Adrenal gland (tissue), 12 donors: Measurements from ENCODE around the gene CBX4. TPM values are rescaled to one million over a fixed set of nuclear protein-coding genes. Genes with fewer than 3 reads are reported as not detected.

Experiments
- DNase-seq, 7 donors: peaks; one replicate each; pipeline ENCODE4 v3.0.0-alpha.2; 2019 to 2020
- H3K27ac ChIP-seq, 5 donors: fragments of 200-600 bp; sonication (generic) in 4 of 5; 1 replicate in 3 of 5; 2 replicates in 2 of 5; pipeline versions ENCODE4 v1.5.1 to v1.8.0; 2016 to 2020; ENCODE audit warnings: mild to moderate bottlenecking in 1 of 5
- H3K27me3 ChIP-seq: fragments of 200-600 bp; 2 replicates; pipeline ENCODE4 v1.8.0; 2021
- H3K36me3 ChIP-seq, 2 donors: fragments of 200-600 bp; replicated peaks in 1 of 2; 1 replicate in 1 of 2; 2 replicates in 1 of 2; pipeline versions ENCODE4 v1.5.1 to v1.8.0; 2018 to 2022
- H3K4me1 ChIP-seq, 2 donors: fragments of 200-600 bp; replicated peaks in 1 of 2; 1 replicate in 1 of 2; 2 replicates in 1 of 2; pipeline versions ENCODE4 v1.5.1 to v1.8.0; 2018 to 2021
- H3K4me3 ChIP-seq, 4 donors: fragments of 200-600 bp; sonication (generic) in 3 of 4; one replicate each; pipeline ENCODE4 v1.5.1; 2016 to 2018
- H3K9me3 ChIP-seq, 3 donors: fragments of 200-600 bp; sonication (generic) in 1 of 3; replicated peaks in 1 of 3; 1 replicate in 2 of 3; 2 replicates in 1 of 3; pipeline versions ENCODE4 v1.5.1 to v1.8.0; 2016 to 2021
- CTCF ChIP-seq, 6 experiments: fragments of 450-650 bp in 4 of 6; fragments of 200-600 bp in 2 of 6; sonication (generic) in 1 of 6; IDR thresholded peaks; 1 replicate in 5 of 6; 2 replicates in 1 of 6; pipeline versions ENCODE4 v1.5.1 to v1.8.0; 2016 to 2021; ENCODE audit warnings: antibody characterized with exemption in 6 of 6, mild to moderate bottlenecking in 2 of 6, moderate library complexity in 1 of 6
- POLR2A ChIP-seq, 2 donors: fragments of 450-650 bp; IDR thresholded peaks; one replicate each; pipeline ENCODE4 v1.6.1; 2017; ENCODE audit warnings: antibody characterized with exemption in 2 of 2, mild to moderate bottlenecking in 2 of 2, moderate library complexity in 1 of 2
- WGBS, 4 donors: extraction: QIAGEN DNeasy Blood & Tissue Kit in 2 of 4; methylation state at CpG; one replicate each; pipeline versions ENCODE4 v1.1.5 to v1.1.7; 2013 to 2017; 5-methylcytosine and 5-hydroxymethylcytosine counted together
- intact Hi-C, 2 donors: fragments of 100-400 bp; cut with DNase I; formaldehyde crosslinking; loops; one replicate each; pipeline versions ENCODE4 v1.14.1 to v1.15.0; 2022 to 2023
- polyA plus RNA-seq, 3 donors: library from polyadenylated mRNA; stranded (reverse); fragments of 200-250 nt in 2 of 3; fragments of 350-450 nt in 1 of 3; fragmentation: Illumina TruSeq in 1 of 3; extraction: RNeasy Lipid Tissue Mini Kit (QIAGEN cat#74804) in 1 of 3; gene quantifications; one replicate each; pipeline ENCODE4 v1.2.3, GENCODE V29; 2013 to 2014
- total RNA-seq, 9 donors: library from RNA; depleted of rRNA in 4 of 9; stranded (reverse); fragments of >200 nt in 4 of 9; fragments of 120-200 nt in 1 of 9; fragmentation: NEBNext Ultra II Directional in 1 of 9; extraction: Animal tissue kit (Norgen Biotek cat#: 25700) in 1 of 9; gene quantifications; one replicate each; pipeline versions ENCODE4 v1.1.0 to v1.2.4, GENCODE V29; 2013 to 2023
- donor health status: healthy with polysubstance abuse.
- donor health status: Bipolar disorder and iron deficiency.
- donor health status: DM: yes; HTN: yes; CAD: no.
- donor health status: DM: no; HTN: no; CAD: no.
- donor health status: DM: no; HTN: no; CAD: no.
- donor health status: DM: yes; HTN: yes; CAD: no.

Gene CBX4
- total and polyA plus RNA-seq, 12 donors, result 5.4 to 39.3 (median 17.0) TPM

DNA sequence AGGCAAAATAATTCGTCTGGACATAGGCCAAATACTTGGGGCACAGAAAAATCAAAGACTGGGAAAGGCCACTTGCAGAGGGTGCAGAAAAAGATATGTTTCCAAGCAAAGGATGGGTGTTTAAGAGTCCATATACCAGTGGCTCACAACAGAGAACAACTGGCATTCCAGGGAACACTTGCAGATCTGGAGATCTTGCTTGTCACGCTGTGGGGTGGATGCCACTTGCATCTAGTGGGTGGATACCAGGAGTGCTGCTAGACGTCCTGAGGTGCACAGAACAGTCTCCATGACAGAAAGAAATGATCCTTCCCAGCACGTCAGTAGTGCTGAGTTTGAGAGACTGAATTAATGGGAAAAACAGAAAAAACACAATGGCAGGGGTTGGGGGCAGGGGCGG lies 50.8 kb downstream of the CBX4 start:
- no peak for DNase-seq
- H3K4me1 ChIP-seq, result peaks cover 0 to 7% of the 10 kb centered on the region in 2 donors
- H3K9me3 ChIP-seq, result no peaks in the 10 kb centered on the region
- no peaks in the 10 kb centered on the region for H3K36me3 ChIP-seq
- WGBS, 4 donors, result 58 to 66% (median 64%) methylated on average over 5 of the region's 5 CpGs
- H3K4me3 ChIP-seq, result no peak overlapping the region
- H3K27ac ChIP-seq, result no peak overlapping the region
- no peak for TF ChIP-seq CTCF (IDR thresholded peaks at IDR 0.05)
- no peak for TF ChIP-seq POLR2A (IDR thresholded peaks at IDR 0.05)
- peaks cover 80% of the 10 kb centered on the region for H3K27me3 ChIP-seq
- intact Hi-C loops, result no loop called here

- intact Hi-C loops, result no loop called here
- no peaks in the 10 kb centered on the region for H3K36me3 ChIP-seq
Observed at GRCh38 chr17:79786930-79787643, 52.2 kb downstream of the CBX4 start.

DNA sequence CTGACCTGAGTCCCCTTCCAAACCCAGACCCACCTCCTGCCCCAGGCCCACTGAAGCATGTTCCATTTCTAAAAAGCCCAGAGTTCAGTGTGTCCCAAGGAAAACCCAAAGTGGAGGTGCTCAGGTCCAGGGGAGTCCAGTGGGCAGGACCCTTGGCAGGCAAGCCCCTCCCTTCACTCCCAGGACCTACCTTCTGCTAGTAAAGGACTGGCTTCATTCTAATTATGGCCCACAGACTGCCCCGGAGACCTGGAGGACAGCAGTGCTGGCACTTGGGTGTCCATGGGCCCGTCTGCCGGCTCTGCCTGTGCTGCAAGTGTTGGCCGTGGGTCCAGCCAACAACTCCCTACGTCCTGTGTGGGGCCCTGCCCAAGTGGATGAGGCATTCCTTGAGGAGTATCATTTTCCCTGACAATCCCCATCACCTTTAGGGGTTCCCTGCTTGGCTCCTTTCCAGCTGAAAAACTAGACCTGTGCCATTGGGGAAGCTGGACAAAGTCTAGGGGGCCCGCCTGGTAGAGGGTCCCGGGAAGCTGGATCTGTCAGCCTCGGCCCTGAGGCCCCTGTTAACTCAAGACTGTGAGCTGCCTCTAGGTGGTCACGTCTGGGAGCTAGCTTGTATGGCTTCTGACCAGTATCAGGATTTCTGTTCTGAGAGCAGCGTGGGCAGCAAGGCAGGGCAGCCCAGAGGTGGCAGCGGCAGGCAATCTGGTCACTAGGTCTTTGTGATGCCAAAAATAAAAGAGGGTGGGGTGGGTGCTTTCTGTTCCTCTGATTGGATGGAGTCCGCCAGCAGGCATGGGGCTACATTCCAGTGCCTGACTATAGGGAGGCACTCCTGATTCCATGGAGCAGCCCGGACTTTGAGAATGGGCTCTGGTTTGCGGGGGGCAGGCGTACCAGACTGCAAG lies 53.1 kb downstream of the CBX4 start:
- no peak overlapping the region for H3K4me3 ChIP-seq
- TF ChIP-seq CTCF (IDR thresholded peaks at IDR 0.05) (no peak), POLR2A (IDR thresholded peaks at IDR 0.05) (no peak)
- no peak for DNase-seq
- no peaks in the 10 kb centered on the region for H3K36me3 ChIP-seq
- no peaks in the 10 kb centered on the region for H3K9me3 ChIP-seq
- H3K27me3 ChIP-seq, result peaks cover 57% of the 10 kb centered on the region
- H3K27ac ChIP-seq, result no peak overlapping the region
- WGBS, 4 donors, result 83 to 92% (median 84%) methylated on average over 8 to 15 of the region's 15 CpGs
- intact Hi-C loops, result no loop called here
- peaks cover 0 to 7% of the 10 kb centered on the region in 2 donors for H3K4me1 ChIP-seq

More at GRCh38 chr17:79786930-79787643, 52.2 kb downstream of the CBX4 start:
- Histone ChIP-seq H3K27me3 (peaks cover 67% of the 10 kb centered on the region), H3K9me3 (no peaks in the 10 kb centered on the region), H3K4me3 (no peak overlapping the region), H3K27ac (no peak overlapping the region), H3K4me1 (peaks cover 0 to 7% of the 10 kb centered on the region in 2 donors)
- TF ChIP-seq CTCF (IDR thresholded peaks at IDR 0.05), result no peak
- TF ChIP-seq POLR2A (IDR thresholded peaks at IDR 0.05), result no peak
- DNase-seq, result no peak
- WGBS, 4 donors, result 82 to 92% (median 89%) methylated on average over 8 to 12 of the region's 12 CpGs
